Raji (cell line): Measurements from ENCODE around the gene SLC7A14.

ENCODE experiments used
- POLR2A ChIP-seq: IDR thresholded peaks from 2 replicates; pipeline ENCODE4 v1.6.1; 2011; ENCODE audit warnings: low read depth, low read length, control low read depth; ENCODE audit not compliant: insufficient read depth

Gene SLC7A14

DNA sequence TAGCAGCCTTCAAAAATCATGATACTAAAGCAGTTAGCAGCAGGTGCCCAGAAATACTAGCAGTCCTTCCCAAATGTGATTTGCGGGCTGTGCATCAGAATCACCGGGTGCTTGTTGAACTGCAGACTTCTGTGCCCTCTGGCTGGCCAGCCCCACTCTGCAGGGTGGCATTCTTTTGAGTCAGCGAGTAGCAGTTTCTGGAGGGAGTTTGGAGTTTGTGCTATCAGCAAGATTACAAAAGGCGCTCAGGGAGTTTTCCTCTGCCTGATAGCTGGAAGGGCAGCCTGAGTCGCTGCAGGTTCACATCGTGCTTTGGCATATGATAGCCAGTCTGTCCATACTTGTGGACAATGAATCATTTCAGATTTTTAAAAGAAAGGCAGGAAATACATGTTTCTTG lies 109.6 kb downstream of the SLC7A14 start:
- no peak for TF ChIP-seq POLR2A

DNA sequence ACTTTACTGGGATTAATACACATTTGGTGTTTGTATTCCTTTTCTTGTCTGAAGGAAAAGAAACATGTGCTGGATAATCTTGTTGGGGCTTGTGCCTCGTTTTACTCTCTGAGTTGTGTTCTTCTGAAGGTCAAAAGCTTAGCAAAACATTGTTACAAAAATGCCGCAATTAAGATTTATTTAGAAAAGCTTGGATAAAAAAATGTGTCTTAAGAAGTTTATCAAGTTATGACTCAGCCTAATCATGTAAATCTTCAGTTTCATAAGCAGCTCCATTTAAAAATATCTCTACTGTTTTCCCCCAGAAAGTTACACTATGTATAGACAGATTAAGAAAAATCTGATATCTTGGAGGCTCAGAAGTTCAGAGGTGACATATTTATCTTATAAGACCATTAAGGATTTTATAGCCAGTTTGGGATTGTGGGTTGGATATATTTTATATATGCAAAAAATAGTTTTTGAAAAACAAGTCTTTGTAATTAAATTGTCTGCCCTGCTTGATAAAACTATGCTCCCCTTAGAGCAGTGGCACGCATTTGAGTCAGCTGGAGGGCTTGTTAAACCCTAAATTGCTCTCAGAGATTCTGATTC lies 110.7 kb downstream of the SLC7A14 start:
- TF ChIP-seq POLR2A = no peak

GRCh38 chr3:170473358-170473757 lies 112.5 kb downstream of the SLC7A14 start:
- TF ChIP-seq POLR2A = no peak

GRCh38 chr3:170471149-170471548 lies 114.7 kb downstream of the SLC7A14 start:
- TF ChIP-seq POLR2A = no peak

DNA sequence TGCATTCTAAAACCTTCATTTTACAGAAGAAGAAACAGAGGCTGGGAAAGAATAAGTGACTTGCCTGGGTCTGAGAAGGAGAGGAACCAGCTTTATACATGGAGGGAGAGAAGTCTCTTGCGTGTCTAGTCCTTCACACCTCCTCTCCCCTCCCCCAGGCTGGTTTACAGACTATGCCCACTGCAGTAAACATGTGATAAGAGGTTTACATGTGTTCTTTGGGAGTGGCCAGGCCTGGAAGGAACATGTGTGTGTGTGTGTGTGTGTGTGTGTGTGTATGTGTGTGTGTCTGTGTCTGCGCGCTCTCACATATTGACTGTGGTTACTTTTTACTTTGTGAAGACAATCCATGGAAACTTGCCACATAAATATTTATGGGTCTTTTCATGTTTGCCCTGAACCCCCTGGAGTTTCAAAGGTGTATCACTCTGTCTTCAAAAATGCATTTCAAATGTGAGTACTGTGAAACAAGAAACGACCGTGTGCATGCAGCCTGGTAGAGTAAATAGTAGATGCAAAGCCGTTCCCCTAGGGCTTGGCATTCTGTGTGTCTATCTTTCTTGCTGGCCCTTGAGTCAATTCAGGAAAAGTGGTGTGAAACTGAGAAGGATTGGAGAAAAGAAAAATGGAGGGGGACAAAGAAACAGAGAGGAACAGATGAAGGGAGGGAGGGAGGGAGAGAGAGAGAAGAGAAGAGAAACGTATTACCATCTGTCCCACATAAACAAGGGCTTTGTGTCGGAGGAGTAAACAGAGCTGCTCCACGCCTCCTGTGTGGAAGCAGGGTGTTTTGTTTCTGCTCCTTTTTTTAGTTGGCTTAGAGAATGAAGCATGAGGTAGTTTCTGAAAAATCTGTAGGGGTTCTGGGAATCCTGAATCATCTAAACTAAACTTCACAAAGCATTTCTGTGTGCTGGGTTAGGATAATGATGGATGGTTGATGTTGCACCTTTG lies 115.5 kb downstream of the SLC7A14 start:
- no peak for TF ChIP-seq POLR2A

DNA sequence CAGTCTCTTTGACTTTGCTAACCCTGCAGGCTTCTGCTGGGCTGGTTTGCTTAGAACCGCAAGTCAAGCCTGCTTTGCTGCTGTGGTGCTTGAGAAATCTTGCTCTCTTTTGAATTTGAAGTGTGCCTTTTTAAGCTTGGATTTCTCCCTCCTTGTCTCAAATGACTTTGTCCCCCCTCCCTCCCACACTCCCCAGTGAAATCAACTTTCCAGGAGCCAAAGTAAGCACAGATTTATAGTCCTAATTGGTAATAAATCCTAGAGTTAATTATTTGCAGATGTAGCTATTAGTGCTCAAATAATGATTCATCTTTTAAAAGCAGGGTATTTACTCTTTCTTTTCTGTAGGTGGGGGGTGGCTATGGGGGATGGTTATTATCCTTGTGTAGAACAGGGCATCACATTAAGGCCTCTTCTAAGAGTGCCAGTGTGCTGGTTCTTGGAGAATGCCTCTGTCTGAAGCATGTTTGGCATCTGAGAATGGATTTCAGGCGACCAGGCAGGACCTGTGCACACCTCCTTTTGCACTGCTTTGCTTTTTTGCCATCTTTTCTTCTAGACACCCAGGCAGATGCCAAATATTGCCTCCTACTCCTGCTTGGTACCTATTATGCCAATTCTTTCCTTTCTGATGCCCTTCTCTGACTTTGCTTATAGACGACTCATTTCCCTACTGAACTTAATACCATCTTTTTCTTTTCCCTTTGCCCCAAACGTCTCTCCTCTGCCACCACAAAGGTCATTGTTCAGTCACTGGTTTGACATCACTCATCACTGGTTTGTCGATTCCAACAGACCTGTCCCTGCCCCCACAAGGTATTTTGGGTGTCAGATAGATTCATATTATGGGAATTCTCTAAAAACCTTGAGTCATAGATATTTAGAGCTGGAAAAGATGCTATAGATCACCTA lies 116.5 kb downstream of the SLC7A14 start:
- TF ChIP-seq POLR2A = no peak

DNA sequence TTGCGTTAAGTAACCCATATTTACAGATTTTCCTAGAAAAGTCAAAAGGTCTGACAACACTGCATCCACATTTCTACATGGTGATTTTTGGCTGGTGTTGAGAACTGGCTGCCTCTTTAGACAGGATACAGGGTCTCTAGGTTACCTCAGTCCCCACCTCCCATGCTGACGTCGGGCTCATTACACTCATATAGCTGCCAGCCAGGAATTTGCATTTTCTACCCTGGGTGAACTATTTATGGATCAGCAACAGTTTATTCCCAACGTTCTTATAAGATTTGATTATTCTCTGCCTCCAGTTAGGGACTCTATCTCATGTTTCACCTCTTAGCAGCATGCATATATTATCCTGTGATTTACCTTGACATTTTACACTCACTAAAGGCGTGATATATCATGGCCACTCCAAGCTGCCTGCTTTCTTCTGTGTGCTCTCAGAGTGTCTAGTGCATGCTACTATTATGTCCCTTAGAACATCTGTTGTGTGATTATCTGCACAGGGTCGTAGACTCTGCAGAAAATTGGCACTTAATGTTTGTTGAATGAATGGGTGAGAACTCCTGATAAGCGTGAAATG lies 118.2 kb downstream of the SLC7A14 start:
- TF ChIP-seq POLR2A = no peak

GRCh38 chr3:170467007-170467406 lies 118.9 kb downstream of the SLC7A14 start:
- no peak for TF ChIP-seq POLR2A

GRCh38 chr3:170465955-170466354 lies 119.9 kb downstream of the SLC7A14 start:
- TF ChIP-seq POLR2A = no peak

GRCh38 chr3:170463011-170463410 lies 122.9 kb downstream of the SLC7A14 start:
- no peak for TF ChIP-seq POLR2A

GRCh38 chr3:170458285-170458684 lies 127.6 kb downstream of the SLC7A14 start:
- no peak for TF ChIP-seq POLR2A

- no peak for TF ChIP-seq POLR2A
These were observed 131.4 kb downstream of the SLC7A14 start for GRCh38 chr3:170454509-170454908.

- TF ChIP-seq POLR2A = no peak
These were observed 135.8 kb downstream of the SLC7A14 start for GRCh38 chr3:170450039-170450438.

GRCh38 chr3:170448584-170448983 lies 137.3 kb downstream of the SLC7A14 start:
- no peak for TF ChIP-seq POLR2A

- TF ChIP-seq POLR2A = no peak
These were observed 142.4 kb downstream of the SLC7A14 start for GRCh38 chr3:170443457-170443856.
